HPDE6-E6E7 (cell line): ENCODE results near the gene KRTAP9-8.
"Not testable (repeated sequence)": the region's sequence is repeated elsewhere in the genome, so short reads cannot be mapped to it uniquely, and the experiment has no call there.

Experiments
- DNase-seq: peaks from one replicate; pipeline ENCODE4 v3.0.0; 2011; ENCODE audit warnings: missing footprints; ENCODE audit errors: extremely low spot score

Gene KRTAP9-8

DNA sequence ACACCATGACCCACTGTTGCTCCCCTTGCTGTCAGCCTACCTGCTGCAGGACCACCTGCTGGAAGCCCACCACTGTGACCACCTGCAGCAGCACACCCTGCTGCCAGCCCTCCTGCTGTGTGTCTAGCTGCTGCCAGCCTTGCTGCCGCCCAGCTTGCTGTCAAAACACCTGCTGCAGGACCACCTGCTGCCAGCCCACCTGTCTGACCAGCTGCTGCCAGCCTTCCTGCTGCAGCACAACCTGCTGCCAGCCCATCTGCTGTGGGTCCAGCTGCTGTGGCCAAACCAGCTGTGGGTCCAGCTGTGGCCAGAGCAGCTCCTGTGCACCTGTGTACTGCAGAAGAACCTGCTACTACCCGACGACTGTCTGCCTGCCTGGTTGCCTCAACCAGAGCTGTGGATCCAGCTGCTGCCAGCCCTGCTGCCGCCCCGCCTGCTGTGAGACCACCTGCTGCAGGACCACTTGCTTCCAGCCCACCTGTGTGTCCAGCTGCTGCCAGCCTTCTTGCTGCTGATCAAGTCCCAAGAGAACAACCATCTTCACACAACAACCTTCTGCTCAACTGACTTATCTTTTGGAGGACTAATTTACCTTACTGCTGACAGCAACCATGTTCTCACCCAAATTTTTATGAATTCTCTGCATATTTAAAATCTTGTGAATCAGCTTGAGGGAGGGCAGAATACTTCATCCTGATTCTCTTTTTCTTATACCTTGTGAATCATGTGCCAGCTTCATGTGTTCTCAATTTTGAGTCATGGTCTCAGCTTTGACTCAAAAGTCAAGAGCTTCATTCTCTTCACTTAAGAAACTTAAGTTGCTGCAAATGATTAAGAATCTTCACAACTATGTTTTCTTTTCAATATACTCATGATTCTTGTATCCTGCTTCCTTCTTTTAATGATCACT lies 17.8 kb downstream of the KRTAP9-8 start, which contains the start of gene KRTAP9-9:
KRTAP9-9 (plus strand) TSS at position 4 of the 910 bp plus-strand sequence.
- DNase-seq: not testable (repeated sequence)

DNA sequence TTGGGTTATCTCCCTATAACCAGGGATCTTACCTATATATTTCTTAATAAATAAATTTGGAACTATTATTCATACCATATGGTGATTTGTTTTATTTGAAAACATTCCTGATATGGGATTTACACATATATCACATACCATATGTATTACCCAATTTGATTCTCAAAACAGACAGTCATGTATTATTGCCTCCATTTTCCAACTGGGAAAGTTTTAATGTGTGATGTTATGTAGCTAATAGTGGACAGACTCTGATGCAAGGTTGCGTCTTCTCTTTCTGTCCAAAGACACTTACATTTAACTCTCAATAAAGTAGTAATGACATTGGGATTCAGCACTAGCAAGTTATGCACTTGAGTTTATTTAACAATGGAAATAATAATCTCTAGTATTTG lies 18.5 kb downstream of the KRTAP9-8 start:
- no peak for DNase-seq

DNA sequence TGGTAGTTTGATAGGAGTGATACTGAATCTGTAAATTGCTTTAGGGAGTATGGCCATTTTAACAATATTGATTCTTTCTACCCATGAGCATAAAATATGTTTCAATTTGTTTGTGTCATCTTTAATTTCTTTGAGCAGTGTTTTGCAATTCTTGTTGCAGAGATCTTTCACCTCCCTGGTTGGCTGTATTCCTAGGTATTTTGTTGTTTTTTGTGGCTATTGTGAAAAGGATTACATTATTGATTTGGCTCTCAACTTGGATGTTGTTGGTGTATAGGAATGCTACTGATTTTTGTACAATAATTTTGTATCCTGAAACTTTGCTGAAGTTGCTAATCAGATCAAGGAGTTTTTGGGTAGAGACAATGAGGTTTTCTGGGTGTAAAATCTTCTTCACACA lies 20.6 kb downstream of the KRTAP9-8 start:
- no peak for DNase-seq

DNA sequence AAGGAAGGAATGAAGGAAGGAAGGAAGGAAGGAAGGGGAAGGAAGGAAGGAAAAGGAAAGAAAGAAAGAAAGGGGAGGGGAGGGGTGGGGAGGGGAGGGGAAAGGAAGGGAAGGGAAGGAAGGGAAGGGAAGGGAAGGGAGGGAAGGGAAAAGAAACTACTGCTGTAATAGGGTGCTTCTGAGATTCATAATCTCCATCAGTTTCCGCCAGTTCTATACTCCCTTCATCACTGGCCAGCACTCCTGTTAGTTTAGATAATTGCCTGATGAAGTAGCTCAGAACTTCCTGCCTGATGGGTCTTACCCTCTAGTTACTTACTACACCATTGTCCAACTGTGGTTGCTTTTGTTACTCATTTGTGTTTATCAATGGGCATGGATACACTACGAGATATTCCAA lies 25.4 kb downstream of the KRTAP9-8 start:
- no peak for DNase-seq

DNA sequence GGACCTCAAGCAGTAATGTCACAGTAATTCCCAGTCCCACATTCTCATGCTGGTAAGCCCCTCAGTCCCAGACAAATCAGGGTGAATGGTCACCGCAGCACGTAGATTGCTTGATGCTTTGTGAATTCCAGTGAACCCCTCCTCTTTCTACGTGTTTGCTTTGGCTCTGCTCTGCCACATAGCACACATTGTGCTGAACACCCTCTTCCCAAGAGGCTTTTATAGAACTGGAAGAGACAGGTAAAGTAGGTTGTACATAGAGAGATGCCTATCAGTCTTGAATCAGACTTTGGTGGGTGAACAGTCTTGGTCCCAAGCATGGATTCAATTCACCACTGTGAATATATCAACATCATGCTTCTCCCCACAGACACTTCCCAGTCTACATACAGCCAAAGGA lies 26.8 kb downstream of the KRTAP9-8 start:
- no peak for DNase-seq

DNA sequence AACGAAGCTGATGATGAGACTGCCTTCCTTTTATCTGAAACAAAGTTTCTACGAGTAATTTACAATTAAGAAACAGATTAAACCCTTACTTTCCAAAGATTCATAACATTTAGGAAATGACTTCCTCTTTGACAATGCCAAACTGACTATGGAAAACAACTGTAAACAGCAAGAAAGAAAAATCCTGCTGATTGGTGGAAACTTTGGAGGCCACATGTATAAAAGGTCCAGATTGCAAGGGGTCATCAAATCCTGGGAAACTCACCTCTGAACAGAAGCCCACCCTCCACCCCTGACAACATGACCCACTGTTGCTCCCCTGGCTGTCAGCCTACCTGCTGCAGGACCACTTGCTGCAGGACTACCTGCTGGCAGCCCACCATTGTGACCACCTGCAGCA lies 27.3 kb downstream of the KRTAP9-8 start, which contains the start of gene KRTAP9-6:
KRTAP9-6 (plus strand) TSS at position 301 of the 400 bp plus-strand sequence; CDS start at position 301, 0 bp downstream.
- DNase-seq: no peak

DNA sequence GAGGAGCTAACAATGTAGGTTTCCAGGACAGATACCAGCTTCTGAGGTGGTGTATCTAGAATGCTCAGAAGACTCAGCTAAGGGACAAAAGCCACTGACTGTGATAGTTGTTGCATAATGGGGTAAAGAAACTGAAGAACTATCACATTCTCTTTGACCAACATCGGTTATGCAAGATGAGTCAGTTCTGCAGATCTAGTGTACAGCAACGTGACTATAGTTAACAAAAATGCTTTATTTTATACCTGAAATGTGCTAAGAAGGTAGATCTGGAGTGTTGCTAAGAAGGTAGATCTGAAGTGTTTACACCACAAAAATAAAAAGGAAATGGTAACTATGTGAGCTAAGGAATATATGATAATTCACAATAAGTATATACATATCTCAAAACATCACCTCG lies 29.9 kb downstream of the KRTAP9-8 start:
- DNase-seq: peak; percentile 10

DNA sequence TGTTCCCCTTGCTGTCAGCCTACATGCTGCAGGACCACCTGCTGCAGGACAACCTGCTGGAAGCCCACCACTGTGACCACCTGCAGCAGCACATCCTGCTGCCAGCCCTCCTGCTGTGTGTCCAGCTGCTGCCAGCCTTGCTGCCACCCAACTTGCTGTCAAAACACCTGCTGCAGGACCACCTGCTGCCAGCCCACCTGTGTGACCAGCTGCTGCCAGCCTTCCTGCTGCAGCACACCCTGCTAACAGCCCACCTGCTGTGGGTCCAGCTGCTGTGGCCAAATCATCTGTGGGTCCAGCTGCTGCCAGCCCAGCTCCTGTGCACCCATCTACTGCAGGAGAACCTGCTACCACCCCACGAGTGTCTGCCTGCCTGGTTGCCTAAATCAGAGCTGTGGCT lies 33.5 kb downstream of the KRTAP9-8 start:
- DNase-seq: not testable (repeated sequence)

DNA sequence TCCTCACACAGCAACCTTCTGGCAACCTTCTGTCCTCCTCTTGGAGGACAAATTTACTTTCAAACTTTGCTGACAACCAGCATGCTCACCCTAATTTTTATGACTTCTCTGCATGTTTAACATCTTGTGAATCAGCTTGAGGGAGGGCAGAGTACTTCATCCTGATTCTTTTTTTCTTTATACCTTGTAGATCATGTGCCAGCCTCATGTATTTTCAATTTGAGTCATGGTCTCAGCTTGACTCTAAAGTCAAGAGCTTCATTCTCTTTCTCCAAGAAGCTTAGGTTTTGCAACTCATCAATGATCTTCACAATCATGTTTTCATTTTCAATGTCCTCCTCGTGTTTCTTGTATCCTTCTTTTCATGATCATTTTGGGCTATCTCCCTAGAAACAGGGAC lies 34.1 kb downstream of the KRTAP9-8 start:
- no peak for DNase-seq

DNA sequence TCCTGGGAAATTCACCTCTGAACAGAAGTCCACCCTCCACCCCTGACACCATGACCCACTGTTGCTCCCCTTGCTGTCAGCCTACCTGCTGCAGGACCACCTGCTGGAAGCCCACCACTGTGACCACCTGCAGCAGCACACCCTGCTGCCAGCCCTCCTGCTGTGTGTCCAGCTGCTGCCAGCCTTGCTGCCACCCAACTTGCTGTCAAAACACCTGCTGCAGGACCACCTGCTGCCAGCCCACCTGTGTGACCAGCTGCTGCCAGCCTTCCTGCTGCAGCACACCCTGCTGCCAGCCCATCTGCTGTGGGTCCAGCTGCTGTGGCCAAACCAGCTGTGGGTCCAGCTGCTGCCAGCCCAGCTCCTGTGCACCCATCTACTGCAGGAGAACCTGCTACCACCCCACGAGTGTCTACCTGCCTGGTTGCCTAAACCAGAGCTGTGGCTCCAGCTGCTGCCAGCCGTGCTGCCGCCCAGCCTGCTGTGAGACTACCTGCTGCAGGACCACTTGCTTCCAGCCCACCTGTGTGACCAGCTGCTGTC lies 37.9 kb downstream of the KRTAP9-8 start, which contains the start of gene KRTAP9-7:
KRTAP9-7 (plus strand) TSS at position 51 of the 543 bp plus-strand sequence; CDS start at position 51, 0 bp downstream.
- not testable (repeated sequence) for DNase-seq

DNA sequence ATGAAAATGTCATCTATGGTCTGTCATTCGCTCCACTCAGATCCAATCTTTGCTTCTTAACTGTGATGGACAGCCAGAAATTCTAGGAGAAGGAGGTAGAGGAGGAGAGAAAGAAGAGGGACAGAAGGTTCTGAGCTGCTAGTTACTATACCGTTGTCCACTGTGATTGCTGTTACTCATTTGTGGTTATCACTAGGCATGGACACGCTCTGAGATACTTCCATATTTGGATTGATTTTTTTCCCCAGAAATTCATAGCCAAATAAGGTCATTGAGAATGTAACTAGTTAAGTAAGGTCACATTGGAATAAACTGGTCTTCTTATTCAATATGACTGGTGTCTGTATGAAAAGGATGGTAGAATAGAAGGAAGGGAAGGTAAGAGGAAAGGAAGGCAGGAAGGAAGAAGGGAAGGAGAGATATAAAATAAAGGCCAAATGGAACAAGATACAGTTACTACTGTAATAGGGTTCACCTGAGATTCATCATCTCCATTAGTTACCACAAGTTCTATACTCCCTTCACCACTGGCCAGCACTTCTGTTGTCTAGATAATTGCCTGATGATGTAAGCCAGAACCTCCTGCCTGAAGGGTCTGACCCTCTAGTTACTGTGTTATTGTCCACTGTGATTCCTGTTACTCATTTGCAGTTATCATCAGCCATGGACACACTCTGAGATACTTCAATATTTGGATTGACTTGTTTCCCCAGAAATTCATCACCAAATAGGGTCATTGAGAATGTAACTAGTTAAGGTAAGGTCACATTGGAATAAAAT lies 40.6 kb downstream of the KRTAP9-8 start:
- DNase-seq: no peak

DNA sequence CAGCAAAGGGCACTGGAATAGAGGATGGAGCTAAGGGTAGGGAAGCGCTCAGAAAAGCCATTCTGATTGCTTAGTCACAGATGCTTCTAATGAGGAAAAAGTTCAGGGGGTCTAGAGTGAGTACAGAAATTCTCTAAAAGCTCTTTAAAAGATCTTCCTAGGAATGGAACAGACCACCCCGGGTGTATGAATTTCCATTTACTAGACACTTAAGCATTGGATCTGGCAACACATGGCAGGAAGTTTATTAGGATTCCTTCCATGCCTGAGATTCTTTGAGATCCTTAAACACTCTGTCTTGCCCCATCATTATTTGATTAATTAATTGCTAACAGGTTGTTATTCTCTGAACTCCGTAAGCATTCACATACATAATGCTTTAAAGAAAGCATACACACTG lies 46.2 kb downstream of the KRTAP9-8 start:
- no peak for DNase-seq

DNA sequence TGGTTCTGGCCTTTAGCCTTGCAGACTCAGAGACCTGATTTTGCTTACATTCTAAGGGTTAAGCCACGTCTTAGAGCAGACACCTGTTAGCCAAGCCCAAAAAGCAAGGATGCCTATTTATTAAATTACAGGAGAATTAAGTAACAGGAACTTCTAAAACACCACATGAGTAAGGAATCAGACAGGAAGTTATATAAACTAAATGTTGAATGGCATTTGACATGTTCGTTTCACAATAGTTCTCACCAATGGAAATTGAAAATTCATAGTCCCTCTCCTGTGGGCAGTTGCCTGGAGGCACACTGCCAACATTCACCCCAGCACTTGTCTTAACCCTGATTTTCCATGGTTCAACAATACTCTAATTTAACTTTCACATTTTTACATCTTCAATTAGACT lies 46.7 kb downstream of the KRTAP9-8 start:
- no peak for DNase-seq

DNA sequence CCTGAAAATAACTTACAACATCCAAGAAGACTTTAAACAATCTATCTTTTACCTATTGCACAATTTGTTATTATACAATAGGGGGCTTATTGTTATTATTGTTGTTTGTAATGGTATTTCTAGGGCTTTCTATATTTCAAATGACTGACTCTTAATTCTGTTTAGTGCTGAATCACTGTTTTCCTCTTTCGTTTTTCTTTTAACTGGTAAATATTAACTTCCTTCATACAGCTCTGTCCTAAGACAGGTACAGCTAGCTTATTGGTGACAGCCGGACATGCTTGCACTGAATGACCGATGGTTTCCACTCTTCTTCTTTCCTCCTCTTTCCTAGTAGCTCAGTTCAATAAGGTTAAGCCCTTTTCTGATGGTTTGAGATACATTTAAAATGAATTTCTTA lies 49.3 kb downstream of the KRTAP9-8 start:
- DNase-seq: no peak
